Liver (tissue), 9 donors: ENCODE data around the gene ARPIN. TPM values are rescaled to one million over a fixed set of nuclear protein-coding genes. Genes with fewer than 3 reads are reported as not detected.

ENCODE experiments used
- DNase-seq: peaks from one replicate; pipeline ENCODE4 v3.0.0-alpha.2; 2017; ENCODE audit warnings: low spot score
- H3K27ac ChIP-seq, 2 donors: one replicate each; pipeline ENCODE4 v1.7.0; 2013; ENCODE audit warnings: inconsistent platforms in 2 of 2, low read length in 2 of 2, control low read depth in 1 of 2, low read depth in 1 of 2, mild to moderate bottlenecking in 1 of 2
- H3K27me3 ChIP-seq, 4 donors: one replicate each; pipeline versions ENCODE4 v1.6.1 to v1.7.0; 2013; ENCODE audit warnings: low read length in 3 of 4, inconsistent platforms in 1 of 4, mild to moderate bottlenecking in 1 of 4, moderate library complexity in 1 of 4; ENCODE audit not compliant: control insufficient read depth in 4 of 4, insufficient read depth in 4 of 4
- H3K36me3 ChIP-seq, 4 donors: one replicate each; pipeline versions ENCODE4 v1.6.1 to v1.7.0; 2013; ENCODE audit warnings: low read length in 3 of 4, mild to moderate bottlenecking in 3 of 4, low read depth in 1 of 4, moderate library complexity in 1 of 4; ENCODE audit not compliant: control insufficient read depth in 4 of 4, insufficient read depth in 3 of 4
- H3K4me1 ChIP-seq, 4 donors: one replicate each; pipeline versions ENCODE4 v1.6.1 to v1.7.0; 2013; ENCODE audit warnings: low read length in 3 of 4, mild to moderate bottlenecking in 3 of 4, moderate library complexity in 1 of 4; ENCODE audit not compliant: control insufficient read depth in 4 of 4, insufficient read depth in 4 of 4
- H3K4me3 ChIP-seq, 3 donors: one replicate each; pipeline versions ENCODE4 v1.6.1 to v1.7.0; 2013; ENCODE audit warnings: low read length in 3 of 3, control low read depth in 1 of 3, low read depth in 1 of 3, mild to moderate bottlenecking in 1 of 3
- H3K9ac ChIP-seq, 2 donors: one replicate each; pipeline ENCODE4 v1.7.0; 2013; ENCODE audit warnings: low read length in 2 of 2, mild to moderate bottlenecking in 2 of 2, moderate library complexity in 2 of 2, control low read depth in 1 of 2, low read depth in 1 of 2
- H3K9me3 ChIP-seq, 4 donors: one replicate each; pipeline versions ENCODE4 v1.6.1 to v1.7.0; 2013; ENCODE audit warnings: low read length in 3 of 4; ENCODE audit not compliant: control insufficient read depth in 4 of 4
- EGR1 ChIP-seq, 2 donors: IDR thresholded peaks; 2 replicates each; pipeline ENCODE4 v1.6.1; 2016 to 2018; ENCODE audit warnings: antibody characterized with exemption in 2 of 2, low read depth in 2 of 2
- FOXA1 ChIP-seq: IDR thresholded peaks from 2 replicates; pipeline ENCODE4 v1.6.1; 2016; ENCODE audit warnings: antibody characterized with exemption
- FOXA2 ChIP-seq: IDR thresholded peaks from 2 replicates; pipeline ENCODE4 v1.6.1; 2016; ENCODE audit warnings: antibody characterized with exemption
- GABPA ChIP-seq, 2 donors: IDR thresholded peaks in 1 of 2; conservative IDR thresholded peaks in 1 of 2; 2 replicates each; pipeline ENCODE4 v1.6.1; 2016; ENCODE audit warnings: antibody characterized with exemption in 2 of 2, mild to moderate bottlenecking in 1 of 2, moderate library complexity in 1 of 2
- HNF4A ChIP-seq, 2 donors: conservative IDR thresholded peaks; 2 replicates each; pipeline ENCODE4 v1.6.1; 2016; ENCODE audit warnings: antibody characterized with exemption in 2 of 2, mild to moderate bottlenecking in 2 of 2
- JUND ChIP-seq, 2 donors: IDR thresholded peaks; 2 replicates each; pipeline ENCODE4 v1.6.1; 2016; ENCODE audit warnings: antibody characterized with exemption in 2 of 2
- RAD21 ChIP-seq, 2 donors: IDR thresholded peaks; 2 replicates each; pipeline ENCODE4 v1.6.1; 2016; ENCODE audit warnings: antibody characterized with exemption in 2 of 2, mild to moderate bottlenecking in 2 of 2
- RXRA ChIP-seq, 2 donors: IDR thresholded peaks; 2 replicates each; pipeline ENCODE4 v1.6.1; 2017 to 2018; ENCODE audit warnings: antibody characterized with exemption in 2 of 2, mild to moderate bottlenecking in 1 of 2
- TAF1 ChIP-seq: conservative IDR thresholded peaks from 2 replicates; pipeline ENCODE4 v1.6.1; 2016; ENCODE audit warnings: antibody characterized with exemption, mild to moderate bottlenecking
- YY1 ChIP-seq: IDR thresholded peaks from 2 replicates; pipeline ENCODE4 v1.6.1; 2016; ENCODE audit warnings: antibody characterized with exemption, mild to moderate bottlenecking
- WGBS: extraction: QIAGEN DNeasy Blood & Tissue Kit; methylation state at CpG from one replicate; pipeline ENCODE4 v1.1.7; 2013; 5-methylcytosine and 5-hydroxymethylcytosine counted together
- polyA plus RNA-seq, 2 donors: library from polyadenylated mRNA; stranded (reverse) in 1 of 2; unstranded in 1 of 2; fragments of 200-250 nt in 1 of 2; fragments of >200 nt in 1 of 2; fragmentation: Nextera tagmentation in 1 of 2; extraction: Ambion mirVana in 1 of 2; gene quantifications; one replicate each; pipeline versions ENCODE4 v1.2.1 to v1.2.3, GENCODE V29; 2013 to 2015
- total RNA-seq, 2 donors: library from RNA; depleted of rRNA; stranded (reverse); fragments of >200 nt; gene quantifications; one replicate each; pipeline ENCODE4 v1.2.3, GENCODE V29; 2014
- TF ChIP-seq, protein P1 (sequence below): IDR thresholded peaks from 2 replicates; pipeline ENCODE4 v1.6.1; 2016; ENCODE audit warnings: antibody characterized with exemption
- TF ChIP-seq, protein P2 (sequence below): IDR thresholded peaks from 2 replicates; pipeline ENCODE4 v1.6.1; 2016; ENCODE audit warnings: antibody characterized with exemption
- TF ChIP-seq, protein P3 (sequence below): IDR thresholded peaks from 2 replicates; pipeline ENCODE4 v1.6.1; 2016; ENCODE audit warnings: antibody characterized with exemption
- TF ChIP-seq, protein P4 (sequence below): fragments of 150-350 bp; IDR thresholded peaks from 2 replicates; pipeline ENCODE4 v1.5.1; 2017; ENCODE audit warnings: improper control_type of control experiment, low read depth, low read length; ENCODE audit not compliant: missing input control
- TF ChIP-seq, protein P5 (sequence below): IDR thresholded peaks from 2 replicates; pipeline ENCODE4 v1.6.1; 2016; ENCODE audit warnings: antibody characterized with exemption, mild to moderate bottlenecking
- donor health status: healthy.
- donor health status: healthy.
- donor health status: healthy.
- donor health status: healthy.
- donor health status: healthy.

ARPIN gene
- total and polyA plus RNA-seq, 4 donors, result 1.6 to 7.2 (median 3.5) TPM

DNA sequence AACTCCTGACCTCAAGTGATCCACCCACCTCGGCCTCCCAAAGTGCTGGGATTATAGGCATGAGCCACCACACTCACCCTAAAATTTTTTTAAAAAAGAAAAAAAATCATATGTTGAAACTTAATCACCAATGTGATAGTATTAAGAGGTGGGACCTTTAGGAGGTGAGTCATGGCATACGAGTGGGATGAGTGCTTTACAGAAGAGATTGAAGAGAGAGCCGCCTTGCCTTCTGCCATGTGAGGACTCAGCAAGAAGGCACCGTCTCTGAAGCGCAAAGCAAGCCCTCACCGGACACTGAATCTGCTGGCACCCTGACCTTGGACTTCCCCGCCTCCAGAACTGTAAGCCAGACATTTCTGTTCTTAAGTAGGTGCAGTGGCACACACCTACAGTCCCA is 5.5 kb downstream of the ARPIN start:
- Histone ChIP-seq H3K36me3 (peaks cover 0 to 15% (median 0%) of the 10 kb centered on the region in 4 donors), H3K4me1 (peaks cover 0 to 12% (median 4%) of the 10 kb centered on the region in 4 donors), H3K9ac (no peak overlapping the region), H3K4me3 (no peak overlapping the region), H3K9me3 (no peaks in the 10 kb centered on the region), H3K27ac (no peak overlapping the region), H3K27me3 (no peaks in the 10 kb centered on the region)
- DNase-seq, result no peak
- TF ChIP-seq RXRA (IDR thresholded peaks at IDR 0.05) (no peak), TAF1 (no peak)
- TF ChIP-seq, protein P1, sequence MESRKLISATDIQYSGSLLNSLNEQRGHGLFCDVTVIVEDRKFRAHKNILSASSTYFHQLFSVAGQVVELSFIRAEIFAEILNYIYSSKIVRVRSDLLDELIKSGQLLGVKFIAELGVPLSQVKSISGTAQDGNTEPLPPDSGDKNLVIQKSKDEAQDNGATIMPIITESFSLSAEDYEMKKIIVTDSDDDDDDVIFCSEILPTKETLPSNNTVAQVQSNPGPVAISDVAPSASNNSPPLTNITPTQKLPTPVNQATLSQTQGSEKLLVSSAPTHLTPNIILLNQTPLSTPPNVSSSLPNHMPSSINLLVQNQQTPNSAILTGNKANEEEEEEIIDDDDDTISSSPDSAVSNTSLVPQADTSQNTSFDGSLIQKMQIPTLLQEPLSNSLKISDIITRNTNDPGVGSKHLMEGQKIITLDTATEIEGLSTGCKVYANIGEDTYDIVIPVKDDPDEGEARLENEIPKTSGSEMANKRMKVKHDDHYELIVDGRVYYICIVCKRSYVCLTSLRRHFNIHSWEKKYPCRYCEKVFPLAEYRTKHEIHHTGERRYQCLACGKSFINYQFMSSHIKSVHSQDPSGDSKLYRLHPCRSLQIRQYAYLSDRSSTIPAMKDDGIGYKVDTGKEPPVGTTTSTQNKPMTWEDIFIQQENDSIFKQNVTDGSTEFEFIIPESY, result no peak
- 95% methylated on average over 7 of the region's 7 CpGs for WGBS

DNA sequence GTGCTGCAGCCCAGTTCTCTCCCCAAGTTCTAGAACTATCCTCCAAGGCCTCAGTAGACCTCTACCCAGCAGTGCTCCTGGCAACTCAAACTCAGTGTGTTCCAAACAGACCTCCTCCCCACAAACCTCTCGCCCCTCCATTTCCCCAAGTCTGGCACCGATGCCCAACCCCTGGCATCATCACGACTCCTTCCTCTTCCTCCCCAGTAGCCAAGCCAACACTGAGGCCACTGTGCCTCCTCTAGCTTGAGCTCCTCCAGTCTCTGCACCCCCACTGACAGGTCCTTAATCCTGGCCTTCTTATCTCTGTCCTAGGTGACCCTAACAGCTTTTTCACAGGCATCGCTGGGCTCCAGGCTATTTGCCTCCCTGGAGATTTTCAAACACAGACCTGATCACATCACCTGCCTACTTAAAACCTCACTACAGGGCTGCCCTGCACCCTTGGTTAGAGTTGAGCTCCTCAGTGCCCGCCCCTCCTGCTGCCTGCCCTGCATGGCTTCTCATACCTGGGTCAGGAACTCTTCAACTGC is 6.8 kb downstream of the ARPIN start:
- H3K27ac ChIP-seq, result no peak overlapping the region
- TF ChIP-seq, protein P2, sequence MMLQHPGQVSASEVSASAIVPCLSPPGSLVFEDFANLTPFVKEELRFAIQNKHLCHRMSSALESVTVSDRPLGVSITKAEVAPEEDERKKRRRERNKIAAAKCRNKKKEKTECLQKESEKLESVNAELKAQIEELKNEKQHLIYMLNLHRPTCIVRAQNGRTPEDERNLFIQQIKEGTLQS, result no peak
- TF ChIP-seq FOXA1, result no peak
- no peak for TF ChIP-seq JUND (IDR thresholded peaks at IDR 0.05)
- no peaks in the 10 kb centered on the region for H3K27me3 ChIP-seq
- H3K9ac ChIP-seq, result no peak overlapping the region
- peaks cover 0 to 15% (median 2%) of the 10 kb centered on the region in 4 donors for H3K36me3 ChIP-seq
- H3K4me1 ChIP-seq, result peaks cover 0 to 3% (median 1%) of the 10 kb centered on the region in 4 donors
- WGBS, result 97% methylated on average over 5 of the region's 5 CpGs
- DNase-seq, result no peak
- no peaks in the 10 kb centered on the region for H3K9me3 ChIP-seq
- no peak overlapping the region for H3K4me3 ChIP-seq

DNA sequence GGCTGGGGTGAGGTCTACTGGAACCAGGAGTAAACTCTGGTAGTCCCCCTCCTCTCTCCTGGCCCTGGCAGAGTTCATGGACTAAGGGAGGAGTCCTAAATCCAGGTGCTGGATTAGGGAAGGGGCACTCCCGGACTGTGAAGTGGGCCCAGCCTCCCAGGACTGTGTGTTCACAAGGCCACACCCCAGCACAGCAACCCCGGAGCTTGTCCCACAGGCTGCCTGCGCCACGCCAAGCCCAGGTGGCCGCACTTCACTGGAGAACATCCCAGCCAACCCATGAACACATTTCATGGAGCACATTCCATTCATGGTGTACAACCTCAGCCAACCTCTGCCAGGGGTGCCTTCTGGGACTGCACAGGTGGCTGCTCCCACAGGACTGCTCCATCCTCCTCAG is 8.2 kb downstream of the ARPIN start:
- 89% methylated on average over 5 of the region's 5 CpGs for WGBS
- H3K27ac ChIP-seq, result no peak overlapping the region
- TF ChIP-seq YY1 (no peak), FOXA1 (no peak), RAD21 (IDR thresholded peaks at IDR 0.05) (no peak), GABPA (IDR thresholded peaks at IDR 0.05 in 1 of 2, conservative IDR thresholded peaks at IDR 0.05 in 1 of 2) (no peak), HNF4A (conservative IDR thresholded peaks at IDR 0.05) (no peak), FOXA2 (no peak), EGR1 (IDR thresholded peaks at IDR 0.05; ENCODE audit: low read depth in 2 of 2) (no peak)
- TF ChIP-seq, protein P2, result no peak
- TF ChIP-seq, protein P3, sequence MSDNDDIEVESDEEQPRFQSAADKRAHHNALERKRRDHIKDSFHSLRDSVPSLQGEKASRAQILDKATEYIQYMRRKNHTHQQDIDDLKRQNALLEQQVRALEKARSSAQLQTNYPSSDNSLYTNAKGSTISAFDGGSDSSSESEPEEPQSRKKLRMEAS, result no peak
- TF ChIP-seq, protein P4, sequence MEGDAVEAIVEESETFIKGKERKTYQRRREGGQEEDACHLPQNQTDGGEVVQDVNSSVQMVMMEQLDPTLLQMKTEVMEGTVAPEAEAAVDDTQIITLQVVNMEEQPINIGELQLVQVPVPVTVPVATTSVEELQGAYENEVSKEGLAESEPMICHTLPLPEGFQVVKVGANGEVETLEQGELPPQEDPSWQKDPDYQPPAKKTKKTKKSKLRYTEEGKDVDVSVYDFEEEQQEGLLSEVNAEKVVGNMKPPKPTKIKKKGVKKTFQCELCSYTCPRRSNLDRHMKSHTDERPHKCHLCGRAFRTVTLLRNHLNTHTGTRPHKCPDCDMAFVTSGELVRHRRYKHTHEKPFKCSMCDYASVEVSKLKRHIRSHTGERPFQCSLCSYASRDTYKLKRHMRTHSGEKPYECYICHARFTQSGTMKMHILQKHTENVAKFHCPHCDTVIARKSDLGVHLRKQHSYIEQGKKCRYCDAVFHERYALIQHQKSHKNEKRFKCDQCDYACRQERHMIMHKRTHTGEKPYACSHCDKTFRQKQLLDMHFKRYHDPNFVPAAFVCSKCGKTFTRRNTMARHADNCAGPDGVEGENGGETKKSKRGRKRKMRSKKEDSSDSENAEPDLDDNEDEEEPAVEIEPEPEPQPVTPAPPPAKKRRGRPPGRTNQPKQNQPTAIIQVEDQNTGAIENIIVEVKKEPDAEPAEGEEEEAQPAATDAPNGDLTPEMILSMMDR, result no peak
- TF ChIP-seq, protein P5, sequence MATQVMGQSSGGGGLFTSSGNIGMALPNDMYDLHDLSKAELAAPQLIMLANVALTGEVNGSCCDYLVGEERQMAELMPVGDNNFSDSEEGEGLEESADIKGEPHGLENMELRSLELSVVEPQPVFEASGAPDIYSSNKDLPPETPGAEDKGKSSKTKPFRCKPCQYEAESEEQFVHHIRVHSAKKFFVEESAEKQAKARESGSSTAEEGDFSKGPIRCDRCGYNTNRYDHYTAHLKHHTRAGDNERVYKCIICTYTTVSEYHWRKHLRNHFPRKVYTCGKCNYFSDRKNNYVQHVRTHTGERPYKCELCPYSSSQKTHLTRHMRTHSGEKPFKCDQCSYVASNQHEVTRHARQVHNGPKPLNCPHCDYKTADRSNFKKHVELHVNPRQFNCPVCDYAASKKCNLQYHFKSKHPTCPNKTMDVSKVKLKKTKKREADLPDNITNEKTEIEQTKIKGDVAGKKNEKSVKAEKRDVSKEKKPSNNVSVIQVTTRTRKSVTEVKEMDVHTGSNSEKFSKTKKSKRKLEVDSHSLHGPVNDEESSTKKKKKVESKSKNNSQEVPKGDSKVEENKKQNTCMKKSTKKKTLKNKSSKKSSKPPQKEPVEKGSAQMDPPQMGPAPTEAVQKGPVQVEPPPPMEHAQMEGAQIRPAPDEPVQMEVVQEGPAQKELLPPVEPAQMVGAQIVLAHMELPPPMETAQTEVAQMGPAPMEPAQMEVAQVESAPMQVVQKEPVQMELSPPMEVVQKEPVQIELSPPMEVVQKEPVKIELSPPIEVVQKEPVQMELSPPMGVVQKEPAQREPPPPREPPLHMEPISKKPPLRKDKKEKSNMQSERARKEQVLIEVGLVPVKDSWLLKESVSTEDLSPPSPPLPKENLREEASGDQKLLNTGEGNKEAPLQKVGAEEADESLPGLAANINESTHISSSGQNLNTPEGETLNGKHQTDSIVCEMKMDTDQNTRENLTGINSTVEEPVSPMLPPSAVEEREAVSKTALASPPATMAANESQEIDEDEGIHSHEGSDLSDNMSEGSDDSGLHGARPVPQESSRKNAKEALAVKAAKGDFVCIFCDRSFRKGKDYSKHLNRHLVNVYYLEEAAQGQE, result no peak
- H3K36me3 ChIP-seq, result peaks cover 0 to 15% (median 2%) of the 10 kb centered on the region in 4 donors
- H3K4me1 ChIP-seq, result no peaks in the 10 kb centered on the region
- H3K4me3 ChIP-seq, result no peak overlapping the region
- no peaks in the 10 kb centered on the region for H3K9me3 ChIP-seq
- H3K9ac ChIP-seq, result no peak overlapping the region
- no peak for DNase-seq
- H3K27me3 ChIP-seq, result no peaks in the 10 kb centered on the region
